Measurements from ENCODE around the gene AKAP17A. TPM values are rescaled to one million over a fixed set of nuclear protein-coding genes. Genes with fewer than 3 reads are reported as not detected.

AKAP17A gene
- polyA plus RNA-seq, 1 donor (not counting 4 experiments of a cell fraction or from before 2014, with no cell fraction given), result 12.8 TPM

GRCh38 chrX:1591863-1592469 lies 562 bp downstream of the AKAP17A start:
- dilution Hi-C loops (cut with MboI; ENCODE audit: extremely low pct_ligation_motif_present, low sequenced_read_pairs), result no loop called here

DNA sequence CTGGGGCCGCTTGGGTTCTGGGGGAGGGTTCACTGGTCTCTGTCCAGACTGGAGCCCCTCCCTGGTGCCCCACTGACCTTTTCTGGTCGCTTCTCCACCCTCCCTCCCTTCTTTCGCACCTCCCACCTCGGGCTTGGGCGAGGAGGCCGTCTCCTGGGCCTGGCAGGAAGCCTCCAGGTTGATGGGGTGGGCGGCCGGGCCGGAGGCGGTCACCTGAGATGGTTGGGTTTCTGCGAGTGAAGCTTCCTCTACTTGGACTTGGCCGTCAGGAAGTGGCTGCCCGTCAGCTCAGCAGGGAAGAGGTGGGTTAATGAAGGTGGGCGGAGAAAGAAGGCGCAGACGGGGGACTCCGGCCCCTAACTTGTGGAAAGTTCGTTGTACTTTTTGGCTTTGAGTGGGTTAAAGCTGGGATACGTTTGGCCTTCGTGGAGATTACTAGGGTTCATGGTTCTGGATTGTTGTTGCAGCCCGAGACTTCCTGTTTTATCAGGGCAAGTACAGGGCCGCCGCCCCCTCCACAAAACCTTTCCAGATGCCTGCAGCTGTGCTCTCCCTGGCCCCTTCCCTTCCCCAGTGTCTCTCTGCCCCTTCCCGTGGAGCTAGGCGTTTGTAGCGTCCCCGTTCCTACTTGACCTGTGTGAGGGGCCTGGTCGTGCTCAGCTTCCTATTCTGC lies 1.2 kb downstream of the AKAP17A start:
- Histone ChIP-seq H3K36me3 (ENCODE audit: control insufficient read depth in 2 of 2, extremely low read depth in 1 of 2, insufficient read depth in 2 of 2, low read length in 2 of 2) (peaks cover 18 to 29% of the 10 kb centered on the region in 2 experiments), H2AFZ (ENCODE audit: control insufficient read depth, low read length) (peak overlapping the region; percentile 19), H3K9me3 (ENCODE audit: control insufficient read depth, low read depth, low read length) (no peaks in the 10 kb centered on the region), H3K9me1 (ENCODE audit: control insufficient read depth, extremely low read depth, insufficient read depth, low read length) (no peaks in the 10 kb centered on the region), H4K20me1 (ENCODE audit: control insufficient read depth, extremely low read depth, insufficient read depth, low read length) (no peaks in the 10 kb centered on the region), H3K79me2 (ENCODE audit: control insufficient read depth, insufficient read depth, low read length) (peaks cover 55% of the 10 kb centered on the region), H3K9ac (ENCODE audit: control insufficient read depth, extremely low read depth, insufficient read depth, low read length) (peak overlapping the region; percentile 91), H3K27me3 (ENCODE audit: control insufficient read depth, extremely low read depth, insufficient read depth, low read length) (no peaks in the 10 kb centered on the region), H3K4me1 (ENCODE audit: control insufficient read depth, extremely low read depth, insufficient read depth, low read length) (peaks cover 3% of the 10 kb centered on the region), H3K4me2 (ENCODE audit: control insufficient read depth, extremely low read depth, insufficient read depth, low read depth, low read length) (peak overlapping the region; percentile 90), H3K4me3 (ENCODE audit: control insufficient read depth in 2 of 3, extremely low read depth in 1 of 3, insufficient read depth in 2 of 3, low read depth in 1 of 3, low read length in 3 of 3) (peak overlapping the region; percentile 68 to 91 (median 83)), H3K27ac (ENCODE audit: control insufficient read depth, insufficient read depth, low read length) (peak overlapping the region; percentile 70)
- dilution Hi-C loops (cut with MboI; ENCODE audit: extremely low pct_ligation_motif_present, low sequenced_read_pairs), result no loop called here
- FAIRE-seq (no peak), DNase-seq (ENCODE audit: low read depth, low spot score) (no peak)
- no peak for TF ChIP-seq CTCF (optimal IDR thresholded peaks at IDR 0.05 in 1 of 3, IDR thresholded peaks at IDR 0.05 in 1 of 3, conservative IDR thresholded peaks at IDR 0.05 in 1 of 3; ENCODE audit: extremely low read depth in 1 of 3, insufficient read depth in 2 of 3, low read length in 3 of 3)
- no peak for TF ChIP-seq EZH2 (IDR thresholded peaks at IDR 0.05; ENCODE audit: low read length)

More at GRCh38 chrX:1591863-1592469, 562 bp downstream of the AKAP17A start:
- Histone ChIP-seq H3K79me2 (ENCODE audit: control insufficient read depth, insufficient read depth, low read length) (peaks cover 48% of the 10 kb centered on the region), H3K27me3 (ENCODE audit: control insufficient read depth, extremely low read depth, insufficient read depth, low read length) (no peaks in the 10 kb centered on the region), H3K27ac (ENCODE audit: control insufficient read depth, insufficient read depth, low read length) (peak overlapping the region; percentile 70), H3K4me2 (ENCODE audit: control insufficient read depth, extremely low read depth, insufficient read depth, low read depth, low read length) (peak overlapping the region; percentile 90), H3K9me1 (ENCODE audit: control insufficient read depth, extremely low read depth, insufficient read depth, low read length) (no peaks in the 10 kb centered on the region), H3K4me1 (ENCODE audit: control insufficient read depth, extremely low read depth, insufficient read depth, low read length) (peaks cover 3% of the 10 kb centered on the region), H3K4me3 (ENCODE audit: control insufficient read depth in 2 of 3, extremely low read depth in 1 of 3, insufficient read depth in 2 of 3, low read depth in 1 of 3, low read length in 3 of 3) (peak overlapping the region; percentile 68 to 91 (median 83)), H3K9ac (ENCODE audit: control insufficient read depth, extremely low read depth, insufficient read depth, low read length) (peak overlapping the region; percentile 91), H2AFZ (ENCODE audit: control insufficient read depth, low read length) (no peak overlapping the region), H3K9me3 (ENCODE audit: control insufficient read depth, low read depth, low read length) (no peaks in the 10 kb centered on the region), H4K20me1 (ENCODE audit: control insufficient read depth, extremely low read depth, insufficient read depth, low read length) (no peaks in the 10 kb centered on the region), H3K36me3 (ENCODE audit: control insufficient read depth in 2 of 2, extremely low read depth in 1 of 2, insufficient read depth in 2 of 2, low read length in 2 of 2) (peaks cover 18 to 25% of the 10 kb centered on the region in 2 experiments)
- DNase-seq (ENCODE audit: low read depth, low spot score) (no peak), FAIRE-seq (no peak)
- TF ChIP-seq EZH2 (IDR thresholded peaks at IDR 0.05; ENCODE audit: low read length) (no peak), CTCF (optimal IDR thresholded peaks at IDR 0.05 in 1 of 3, IDR thresholded peaks at IDR 0.05 in 1 of 3, conservative IDR thresholded peaks at IDR 0.05 in 1 of 3; ENCODE audit: extremely low read depth in 1 of 3, insufficient read depth in 2 of 3, low read length in 3 of 3) (no peak)
